K562 (cell line): ENCODE measurements around the gene IQCN. TPM values are rescaled to one million over a fixed set of nuclear protein-coding genes. Genes with fewer than 3 reads are reported as not detected.
A peak's percentile ranks its signal among the peaks of the same experiment; 100 is the strongest.

ENCODE experiments used
- AFF4 ChIP-seq: sonication (generic); formaldehyde crosslinking; IDR thresholded peaks from 2 replicates; pipeline ENCODE4 v1.8.0; 2023; ENCODE audit warnings: mild to moderate bottlenecking, missing genetic modification reagents
- ATF1 ChIP-seq, 2 experiments: fragments of 450-650 bp in 1 of 2; IDR thresholded peaks; 2 replicates each; pipeline ENCODE4 v1.6.1; 2016; ENCODE audit warnings: missing compliant biosample characterization in 1 of 2, missing genetic modification characterization in 1 of 2
- C11orf30 ChIP-seq: fragments of 450-650 bp; IDR thresholded peaks from 2 replicates; pipeline ENCODE4 v1.6.1; 2016; ENCODE audit warnings: low read depth, mild to moderate bottlenecking
- CEBPB ChIP-seq: fragments of 450-650 bp; IDR thresholded peaks from 2 replicates; pipeline ENCODE4 v1.6.1; 2016; ENCODE audit warnings: missing genetic modification characterization, missing compliant biosample characterization
- DIDO1 ChIP-seq: fragments of 450-650 bp; IDR thresholded peaks from 2 replicates; pipeline ENCODE4 v1.6.1; 2016; ENCODE audit warnings: low read depth, missing biosample characterization, missing genetic modification characterization
- E2F6 ChIP-seq, 2 experiments: IDR thresholded peaks; 2 replicates each; pipeline ENCODE4 v1.6.1; 2011; ENCODE audit warnings: borderline replicate concordance in 1 of 2, control low read depth in 1 of 2, low read depth in 1 of 2, low read length in 1 of 2, mild to moderate bottlenecking in 1 of 2, mixed read lengths in 1 of 2, moderate library complexity in 1 of 2; ENCODE audit not compliant: insufficient read depth in 1 of 2, insufficient read length in 1 of 2, poor library complexity in 1 of 2, severe bottlenecking in 1 of 2; ENCODE audit errors: extremely low read depth in 1 of 2
- GABPA ChIP-seq: fragments of 200-800 bp; sonication (Bioruptor generic); conservative IDR thresholded peaks from 2 replicates; pipeline ENCODE4 v1.6.1; 2016; ENCODE audit warnings: low read depth, missing genetic modification characterization, missing compliant biosample characterization
- GATAD2B ChIP-seq: fragments of 450-650 bp; IDR thresholded peaks from 2 replicates; pipeline ENCODE4 v1.6.1; 2017; ENCODE audit warnings: mild to moderate bottlenecking, borderline replicate concordance
- HDAC8 ChIP-seq: fragments of 450-650 bp; IDR thresholded peaks from 2 replicates; pipeline ENCODE4 v1.6.1; 2016; ENCODE audit warnings: mild to moderate bottlenecking, missing genetic modification characterization, moderate library complexity, missing compliant biosample characterization
- HNRNPL ChIP-seq: fragments of 200-400 bp; formaldehyde crosslinking; IDR thresholded peaks from 2 replicates; pipeline ENCODE4 v1.6.1; 2017; ENCODE audit warnings: low read depth, mild to moderate bottlenecking, low read length
- HNRNPUL1 ChIP-seq: fragments of 200-400 bp; formaldehyde crosslinking; IDR thresholded peaks from 2 replicates; pipeline ENCODE4 v1.6.1; 2017; ENCODE audit warnings: low read length
- NR2C1 ChIP-seq, 2 experiments: fragments of 450-650 bp; IDR thresholded peaks; 2 replicates each; pipeline ENCODE4 v1.6.1; 2017; ENCODE audit warnings: mild to moderate bottlenecking in 2 of 2, antibody characterized with exemption in 1 of 2, inconsistent platforms in 1 of 2, missing compliant biosample characterization in 1 of 2, missing genetic modification characterization in 1 of 2
- PHB ChIP-seq: fragments of 250-450 bp; sonication (Bioruptor Pico); IDR thresholded peaks from 2 replicates; pipeline ENCODE4 v1.5.0; 2021
- RBM15 ChIP-seq: fragments of 200-400 bp; formaldehyde crosslinking; IDR thresholded peaks from 2 replicates; pipeline ENCODE4 v1.6.1; 2018; ENCODE audit warnings: mild to moderate bottlenecking, low read length, moderate library complexity; ENCODE audit not compliant: insufficient read depth
- RNF219 ChIP-seq: fragments of 250-450 bp; sonication (Bioruptor Pico); IDR thresholded peaks from 2 replicates; pipeline ENCODE4 v1.5.0; 2022; ENCODE audit warnings: mild to moderate bottlenecking
- TCF7L2 ChIP-seq: fragments of 150-350 bp; IDR thresholded peaks from 2 replicates; pipeline ENCODE4 v1.6.1; 2016; ENCODE audit warnings: low read depth, mild to moderate bottlenecking, low read length, moderate library complexity
- ZBTB17 ChIP-seq: fragments of 450-650 bp; formaldehyde crosslinking; IDR thresholded peaks from 2 replicates; pipeline ENCODE4 v1.4.0; 2020; ENCODE audit warnings: mild to moderate bottlenecking
- ZNF134 ChIP-seq: fragments of 250-450 bp; sonication (Bioruptor Pico); conservative IDR thresholded peaks from 2 replicates; pipeline ENCODE4 v1.4.0; 2020
- ZNF197 ChIP-seq: fragments of 200-800 bp; sonication (Bioruptor generic); IDR thresholded peaks from 2 replicates; pipeline ENCODE4 v1.6.1; 2016; ENCODE audit warnings: low read depth, missing genetic modification characterization, missing compliant biosample characterization
- ZNF274 ChIP-seq: IDR thresholded peaks from 2 replicates; pipeline ENCODE4 v1.6.1; 2011; ENCODE audit warnings: low read depth, mild to moderate bottlenecking, low read length, moderate library complexity, borderline replicate concordance
- ZNF696 ChIP-seq: fragments of 250-450 bp; sonication (Bioruptor Pico); conservative IDR thresholded peaks from 2 replicates; pipeline ENCODE4 v1.4.0; 2020; ENCODE audit warnings: mild to moderate bottlenecking, moderate library complexity
- ZNF707 ChIP-seq: fragments of 250-450 bp; sonication (Bioruptor Pico); conservative IDR thresholded peaks from 2 replicates; pipeline ENCODE4 v1.8.0; 2022; ENCODE audit warnings: inconsistent platforms, mild to moderate bottlenecking, moderate library complexity
- polyA plus RNA-seq, 8 experiments: library from polyadenylated mRNA; depleted of rRNA in 4 of 8; stranded (reverse) in 5 of 8; unstranded in 3 of 8; fragments of >200 nt; fragmentation: Nextera tagmentation in 2 of 8; fragmentation: Illumina TruSeq in 1 of 8; extraction: Ambion mirVana in 2 of 8; extraction: Trizol in 1 of 8; gene quantifications; 2 replicates each; pipeline versions ENCODE4 v1.2.1 to v1.2.3, GENCODE V29; 2011 to 2014; ENCODE audit warnings: inconsistent platforms in 1 of 8, missing spikeins in 1 of 8
- total RNA-seq, 7 experiments: library from RNA; depleted of rRNA in 6 of 7; stranded (reverse); fragments of >200 nt in 6 of 7; fragmentation: Illumina TruSeq in 2 of 7; extraction: Trizol in 2 of 7; gene quantifications; 2 replicates each; pipeline versions ENCODE4 v1.2.1 to v1.2.3, GENCODE V29; 2011 to 2021; ENCODE audit warnings: low replicate concordance in 1 of 7

IQCN gene
- total and polyA plus RNA-seq, 9 of the 15 experiments (the other 6 are each of a cell fraction or from before 2014, with no cell fraction given): 0.01 to 0.07 (median 0.04) TPM; not detected in 3

- no peak for TF ChIP-seq TCF7L2
- no peak for TF ChIP-seq HDAC8 (tag)
- TF ChIP-seq NR2C1 (IDR thresholded peaks at IDR 0.05): no peak
- no peak for TF ChIP-seq NR2C1 (tag; IDR thresholded peaks at IDR 0.05)
- no peak for TF ChIP-seq E2F6 (IDR thresholded peaks at IDR 0.05; ENCODE audit: borderline replicate concordance in 1 of 2, extremely low read depth in 1 of 2, insufficient read depth in 1 of 2, insufficient read length in 1 of 2, low read depth in 1 of 2, low read length in 1 of 2, poor library complexity in 1 of 2, severe bottlenecking in 1 of 2)
- no peak for TF ChIP-seq ZNF707 (CRISPR knock-in tag)
- no peak for TF ChIP-seq RNF219 (CRISPR knock-in tag)
- TF ChIP-seq AFF4 (CRISPR knock-in tag): no peak
- no peak for TF ChIP-seq PHB (CRISPR knock-in tag)
- TF ChIP-seq HNRNPUL1: no peak
- TF ChIP-seq ZNF274: no peak
- TF ChIP-seq DIDO1: no peak
- TF ChIP-seq GABPA: no peak
- TF ChIP-seq ATF1 (CRISPR knock-in tag; IDR thresholded peaks at IDR 0.05): no peak
- 0 out of 2 replicates have a peak, but pooled peaks have one; percentile 18 for TF ChIP-seq ATF1 (tag; IDR thresholded peaks at IDR 0.05)
- TF ChIP-seq ZNF197 (CRISPR knock-in tag): no peak
- TF ChIP-seq ZBTB17 (CRISPR knock-in tag): no peak
- TF ChIP-seq HNRNPL: no peak
- TF ChIP-seq CEBPB (tag): no peak
- no peak for TF ChIP-seq GATAD2B
- no peak for TF ChIP-seq RBM15
- no peak for TF ChIP-seq ZNF134 (CRISPR knock-in tag)
- no peak for TF ChIP-seq C11orf30
- no peak for TF ChIP-seq ZNF696 (CRISPR knock-in tag)
These were observed 617 bp upstream of the IQCN start (continued) for GRCh38 chr19:18274781-18275356.
